ENCODE results near the gene CEP112.

DNA sequence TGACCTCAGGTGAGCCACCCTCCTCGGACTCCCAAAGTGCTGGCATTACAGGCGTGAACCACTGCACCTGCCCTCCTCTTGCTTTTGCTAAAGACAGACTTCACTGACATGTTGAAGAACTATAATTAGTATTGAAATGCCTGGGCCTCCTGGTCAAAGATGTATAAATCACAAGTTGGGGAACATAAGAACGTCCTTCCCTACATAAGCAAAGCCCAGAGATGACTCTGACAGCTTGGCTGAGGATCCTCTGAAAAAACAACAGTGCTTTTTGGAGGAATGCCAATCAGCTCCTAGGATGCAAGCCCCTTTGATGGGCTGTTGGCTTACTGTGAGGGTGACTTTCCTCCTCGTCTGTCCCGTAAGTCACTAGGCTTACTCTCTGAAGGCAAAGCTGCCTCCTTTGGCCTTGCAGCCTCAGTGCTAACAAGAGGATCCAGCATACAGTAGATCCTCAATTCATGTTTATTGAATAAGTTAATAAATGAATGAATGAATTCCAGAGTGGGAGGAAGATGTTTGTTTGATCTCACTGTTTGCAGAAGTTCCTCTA, 30.9 kb upstream of the CEP112 start:
- TF ChIP-seq POLR2AphosphoS5 (IDR thresholded peaks at IDR 0.05; ENCODE audit: borderline replicate concordance, low read depth, low read length) (no peak), EZH2 (IDR thresholded peaks at IDR 0.05) (no peak)

All from SK-N-MC (cell line).